Right lobe of liver (tissue), 4 donors: ENCODE data around the gene ZNF207.

Source experiments
- CTCF ChIP-seq, 4 donors: fragments of 200-600 bp in 3 of 4; fragments of 450-650 bp in 1 of 4; IDR thresholded peaks; one replicate each; pipeline versions ENCODE4 v1.5.1 to v1.8.0; 2016 to 2022; ENCODE audit warnings: antibody characterized with exemption in 4 of 4, mild to moderate bottlenecking in 2 of 4
- POLR2A ChIP-seq: fragments of 450-650 bp; IDR thresholded peaks from one replicate; pipeline ENCODE4 v1.6.1; 2017; ENCODE audit warnings: antibody characterized with exemption, mild to moderate bottlenecking
- donor health status: DM: no; HTN: no; CAD: no.
- donor health status: DM: no; HTN: no; CAD: no.
- donor health status: DM: no; HTN: yes; CAD: no.

DNA sequence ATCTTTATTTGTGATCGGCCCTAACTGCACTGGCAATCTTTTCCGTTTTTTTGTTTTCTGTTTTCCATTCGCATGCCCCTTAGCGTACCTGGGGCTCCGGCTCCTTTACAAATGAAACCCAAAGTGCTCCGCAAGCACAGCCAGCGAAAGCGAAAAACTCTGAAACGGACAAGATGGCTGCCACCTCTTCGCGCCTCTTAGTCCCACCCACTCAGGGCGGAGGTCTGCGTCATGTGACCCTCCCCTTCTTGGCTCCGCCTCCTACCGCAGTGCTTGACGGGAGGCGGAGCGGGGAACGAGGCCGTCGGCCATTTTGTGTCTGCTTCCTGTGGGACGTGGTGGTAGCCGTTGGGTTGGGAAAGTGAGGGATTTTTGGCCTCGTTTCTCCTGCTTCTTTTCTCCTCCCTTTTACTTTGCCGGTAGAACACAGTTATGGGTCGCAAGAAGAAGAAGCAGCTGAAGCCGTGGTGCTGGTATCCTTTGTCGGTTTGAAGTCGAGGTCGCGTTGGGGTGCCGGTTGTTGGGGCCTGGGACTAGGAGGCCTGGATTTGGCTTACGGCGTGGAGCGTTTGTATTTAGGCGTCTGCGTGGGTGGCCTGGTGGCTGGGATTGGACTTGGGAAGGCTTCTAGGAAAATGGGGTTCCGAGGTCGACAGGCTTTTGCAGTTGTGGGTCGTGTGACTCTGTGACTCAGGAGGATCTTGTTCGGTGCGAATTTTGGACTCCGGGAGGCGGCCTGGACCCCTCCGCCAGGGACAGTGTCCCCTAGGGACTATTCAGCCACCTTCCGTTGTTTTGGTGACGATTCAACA is at the start of gene ZNF207:
- TF ChIP-seq CTCF (IDR thresholded peaks at IDR 0.05) (no peak), POLR2A (peak; percentile 56)
